NCI-H1436 treated with DMSO at 0.1 percent for 48 hours (cell line): Measurements from ENCODE around the gene PYGO2.
"Not testable (repeated sequence)": the region's sequence is repeated elsewhere in the genome, so short reads cannot be mapped to it uniquely, and the experiment has no call there.

Source experiments
- DNase-seq: peaks from one replicate; lab custom pipeline; 2025; lab: John Stamatoyannopoulos, UW

PYGO2 gene

GRCh38 chr1:154908129-154908528 is 53.5 kb downstream of the PYGO2 start:
- DNase-seq: not testable (repeated sequence)
